Thyroid gland (tissue), 4 donors: ENCODE measurements around the gene PNMA8B. TPM values are rescaled to one million over a fixed set of nuclear protein-coding genes. Genes with fewer than 3 reads are reported as not detected.
A peak's percentile ranks its signal among the peaks of the same experiment; 100 is the strongest.

Experiments
- DNase-seq, 2 donors: peaks; one replicate each; pipeline ENCODE4 v3.0.0-alpha.2; 2019
- H3K27ac ChIP-seq, 3 donors: fragments of 200-600 bp; sonication (generic); 1 replicate in 2 of 3; 2 replicates in 1 of 3; pipeline ENCODE4 v1.5.1; 2016 to 2019; ENCODE audit warnings: mild to moderate bottlenecking in 1 of 3, moderate library complexity in 1 of 3
- H3K27me3 ChIP-seq: fragments of 200-600 bp; sonication (generic); one replicate; pipeline ENCODE4 v1.5.1; 2019
- H3K36me3 ChIP-seq, 2 donors: fragments of 200-600 bp; sonication (generic); one replicate each; pipeline ENCODE4 v1.5.1; 2016 to 2019
- H3K4me1 ChIP-seq, 2 donors: fragments of 200-600 bp; sonication (generic); one replicate each; pipeline ENCODE4 v1.5.1; 2017 to 2019
- H3K4me3 ChIP-seq, 3 donors: fragments of 200-600 bp; sonication (generic); replicated peaks in 1 of 3; 1 replicate in 2 of 3; 2 replicates in 1 of 3; pipeline ENCODE4 v1.5.1; 2016; ENCODE audit warnings: mild to moderate bottlenecking in 1 of 3
- H3K9me3 ChIP-seq: fragments of 200-600 bp; sonication (generic); one replicate; pipeline ENCODE4 v1.5.1; 2017
- POLR2A ChIP-seq, 2 donors: fragments of 450-650 bp; IDR thresholded peaks; one replicate each; pipeline ENCODE4 v1.6.1; 2017; ENCODE audit warnings: antibody characterized with exemption in 2 of 2, mild to moderate bottlenecking in 2 of 2, moderate library complexity in 1 of 2
- WGBS, 2 donors: methylation state at CpG; one replicate each; pipeline ENCODE4 v1.1.5; 2017; 5-methylcytosine and 5-hydroxymethylcytosine counted together
- intact Hi-C: fragments of 100-400 bp; cut with DNase I; formaldehyde crosslinking; loops from one replicate; pipeline ENCODE4 v1.15.1; 2023
- total RNA-seq, 4 donors: library from RNA; depleted of rRNA; stranded (reverse); fragments of >200 nt; gene quantifications; one replicate each; pipeline ENCODE4 v1.2.3, GENCODE V29; 2016
- TF ChIP-seq, protein P1 (sequence below), 6 experiments: fragments of 200-600 bp in 3 of 6; fragments of 450-650 bp in 3 of 6; sonication (generic) in 3 of 6; IDR thresholded peaks; one replicate each; pipeline ENCODE4 v1.5.1; 2016 to 2019; ENCODE audit warnings: antibody characterized with exemption in 6 of 6, mild to moderate bottlenecking in 2 of 6, inconsistent platforms in 1 of 6, moderate library complexity in 1 of 6

Gene PNMA8B
- total RNA-seq, 4 donors from 2014 or later, result 1.3 to 1.5 (median 1.5) TPM

DNA sequence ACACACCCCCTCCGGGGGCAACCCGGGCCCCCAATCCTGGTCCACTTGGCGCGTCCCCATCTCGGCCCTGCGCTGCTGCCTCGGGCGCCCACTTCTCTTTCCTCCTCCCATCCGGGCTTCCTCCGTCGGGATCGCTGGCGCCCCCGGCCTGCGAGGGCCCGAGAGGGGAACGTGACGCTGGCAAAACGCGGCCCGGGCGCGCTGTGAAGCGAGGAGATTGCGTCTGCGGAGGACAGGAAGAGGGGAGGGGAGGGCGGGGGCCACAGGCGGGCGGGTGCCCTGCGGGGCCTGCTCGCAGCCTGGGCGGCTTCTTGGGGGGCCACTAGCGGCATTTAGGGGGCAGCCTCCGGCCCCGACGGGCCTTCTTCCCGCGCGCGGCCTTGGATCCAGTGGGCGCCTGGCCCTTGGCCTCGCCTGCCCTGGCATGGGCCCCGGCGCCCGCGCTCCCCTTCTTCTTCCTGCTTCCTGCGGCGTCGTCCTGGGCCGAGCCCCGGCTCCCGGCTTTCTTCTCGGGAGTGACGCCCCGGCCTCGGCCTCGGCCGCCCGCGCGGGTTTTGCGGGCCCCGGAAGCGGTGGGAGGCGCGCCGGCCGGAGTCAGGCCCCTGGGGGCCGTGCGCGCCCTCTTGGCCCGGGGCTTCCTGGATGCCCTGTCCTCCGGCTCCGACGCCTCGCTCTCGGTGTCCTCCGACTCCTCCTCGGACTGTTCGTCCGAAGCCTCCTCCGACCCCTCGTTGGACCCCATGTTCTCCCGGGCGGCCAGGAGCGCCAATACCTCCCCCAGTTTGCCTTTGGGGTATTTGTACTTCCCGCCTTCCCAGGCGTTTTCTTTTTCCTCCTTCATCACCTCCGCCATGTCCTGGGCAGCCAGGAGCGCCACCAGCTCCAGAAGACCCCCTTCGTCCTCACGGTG is 2.2 kb downstream of the PNMA8B start:
- Histone ChIP-seq H3K27ac (peak overlapping the region in 1 of 3 donors; percentile 38), H3K36me3 (no peaks in the 10 kb centered on the region), H3K27me3 (peaks cover 11% of the 10 kb centered on the region), H3K9me3 (no peaks in the 10 kb centered on the region), H3K4me3 (no peak overlapping the region), H3K4me1 (peaks cover 10 to 32% of the 10 kb centered on the region in 2 donors)
- DNase-seq, result peak in 1 of 2 donors; percentile 35
- TF ChIP-seq POLR2A (IDR thresholded peaks at IDR 0.05), result no peak
- TF ChIP-seq, protein P1, sequence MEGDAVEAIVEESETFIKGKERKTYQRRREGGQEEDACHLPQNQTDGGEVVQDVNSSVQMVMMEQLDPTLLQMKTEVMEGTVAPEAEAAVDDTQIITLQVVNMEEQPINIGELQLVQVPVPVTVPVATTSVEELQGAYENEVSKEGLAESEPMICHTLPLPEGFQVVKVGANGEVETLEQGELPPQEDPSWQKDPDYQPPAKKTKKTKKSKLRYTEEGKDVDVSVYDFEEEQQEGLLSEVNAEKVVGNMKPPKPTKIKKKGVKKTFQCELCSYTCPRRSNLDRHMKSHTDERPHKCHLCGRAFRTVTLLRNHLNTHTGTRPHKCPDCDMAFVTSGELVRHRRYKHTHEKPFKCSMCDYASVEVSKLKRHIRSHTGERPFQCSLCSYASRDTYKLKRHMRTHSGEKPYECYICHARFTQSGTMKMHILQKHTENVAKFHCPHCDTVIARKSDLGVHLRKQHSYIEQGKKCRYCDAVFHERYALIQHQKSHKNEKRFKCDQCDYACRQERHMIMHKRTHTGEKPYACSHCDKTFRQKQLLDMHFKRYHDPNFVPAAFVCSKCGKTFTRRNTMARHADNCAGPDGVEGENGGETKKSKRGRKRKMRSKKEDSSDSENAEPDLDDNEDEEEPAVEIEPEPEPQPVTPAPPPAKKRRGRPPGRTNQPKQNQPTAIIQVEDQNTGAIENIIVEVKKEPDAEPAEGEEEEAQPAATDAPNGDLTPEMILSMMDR (IDR thresholded peaks at IDR 0.05), result no peak
- intact Hi-C loops, result no loop called here
- 15 to 45% methylated on average over 21 to 43 of the region's 92 CpGs for WGBS, 2 donors

DNA sequence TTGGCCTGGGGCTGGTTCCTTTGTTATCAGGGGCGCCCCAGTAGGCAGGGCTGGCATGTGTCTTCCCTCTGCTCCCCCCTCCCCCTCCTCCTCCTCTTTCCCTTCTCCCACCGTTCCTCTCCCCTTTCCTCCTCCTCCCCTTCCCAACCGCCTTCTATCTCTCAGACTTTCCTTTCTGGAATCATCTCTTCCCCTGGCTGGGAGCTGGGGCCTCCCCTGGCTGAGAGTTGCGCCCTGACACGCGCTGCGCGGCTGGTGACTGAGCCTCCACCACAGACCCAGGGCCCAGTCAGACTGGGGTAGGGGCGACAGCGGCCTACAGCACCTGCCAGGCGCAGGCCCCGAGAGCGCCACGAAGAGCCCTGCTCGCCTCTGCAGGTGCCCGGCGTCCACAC is 2.8 kb downstream of the PNMA8B start:
- Histone ChIP-seq H3K4me1 (peaks cover 13 to 35% of the 10 kb centered on the region in 2 donors), H3K4me3 (no peak overlapping the region), H3K27ac (peak overlapping the region in 1 of 3 donors; percentile 38), H3K36me3 (no peaks in the 10 kb centered on the region), H3K9me3 (no peaks in the 10 kb centered on the region), H3K27me3 (peaks cover 12% of the 10 kb centered on the region)
- 57 to 68% methylated on average over 9 to 10 of the region's 17 CpGs for WGBS, 2 donors
- TF ChIP-seq POLR2A (IDR thresholded peaks at IDR 0.05), result no peak
- TF ChIP-seq, protein P1 (IDR thresholded peaks at IDR 0.05), result no peak
- intact Hi-C loops, result no loop called here
- no peak for DNase-seq

DNA sequence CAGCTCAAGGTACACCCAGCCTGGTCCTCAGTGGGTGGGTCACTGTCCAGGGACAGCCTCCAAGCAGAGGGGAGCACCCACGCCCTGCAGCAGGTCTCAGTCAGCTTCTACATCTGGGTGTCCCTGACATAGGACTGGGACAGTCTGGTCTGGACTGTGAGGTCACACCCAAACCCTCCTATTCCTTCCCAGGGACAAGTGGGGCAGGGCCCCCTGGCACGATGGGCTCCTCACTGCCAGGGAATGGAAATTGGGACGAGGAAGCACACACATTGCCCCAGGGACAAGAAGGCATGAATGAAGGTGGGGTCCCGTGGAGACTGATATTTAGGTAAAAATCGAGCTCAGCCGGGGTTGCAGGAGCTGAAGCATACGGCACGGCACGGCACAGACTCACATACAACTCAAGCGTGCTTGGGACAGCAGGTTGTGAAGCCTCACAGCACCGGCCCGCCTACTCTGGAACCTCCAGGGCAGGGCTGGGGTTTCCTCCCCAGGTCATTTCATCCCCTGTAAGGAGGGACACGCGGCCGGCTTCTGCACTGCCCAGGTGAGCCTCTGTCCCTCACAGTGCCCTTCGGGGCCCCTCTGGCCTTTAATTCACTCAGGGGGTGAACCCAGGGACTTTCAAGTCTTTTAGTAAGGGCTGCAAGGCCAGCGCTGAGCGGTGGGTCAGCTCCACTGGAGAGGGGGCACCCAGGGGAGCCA is 3.5 kb downstream of the PNMA8B start:
- Histone ChIP-seq H3K27ac (no peak overlapping the region), H3K4me3 (no peak overlapping the region), H3K27me3 (peaks cover 12% of the 10 kb centered on the region), H3K9me3 (no peaks in the 10 kb centered on the region), H3K4me1 (peaks cover 19 to 42% of the 10 kb centered on the region in 2 donors), H3K36me3 (no peaks in the 10 kb centered on the region)
- intact Hi-C loops, result no loop called here
- no peak for DNase-seq
- no peak for TF ChIP-seq POLR2A (IDR thresholded peaks at IDR 0.05)
- TF ChIP-seq, protein P1 (IDR thresholded peaks at IDR 0.05), result no peak
- 70 to 85% methylated on average over 12 to 17 of the region's 18 CpGs for whole genome bisulfite sequencing, 2 donors

DNA sequence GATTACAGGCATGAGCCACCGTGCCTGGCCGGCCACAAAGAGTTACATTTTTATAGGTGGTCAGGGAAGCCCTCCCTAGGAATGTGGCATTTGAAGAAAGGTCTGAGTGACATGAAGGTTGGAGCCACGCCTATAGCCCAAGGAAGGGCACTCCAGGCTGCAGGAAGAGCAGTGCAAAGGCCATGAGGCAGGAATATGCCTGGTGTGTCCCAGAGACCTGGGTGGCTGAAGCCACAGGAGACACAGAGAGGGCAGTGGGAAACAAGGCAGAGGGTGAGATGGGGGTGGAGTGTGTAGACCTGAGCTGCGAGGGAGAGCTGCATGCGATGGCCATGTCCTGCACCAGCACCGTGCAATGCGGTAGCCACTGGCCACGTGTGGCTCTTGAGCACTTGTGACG is 4.9 kb downstream of the PNMA8B start:
- Histone ChIP-seq H3K4me1 (peaks cover 19 to 42% of the 10 kb centered on the region in 2 donors), H3K27ac (no peak overlapping the region), H3K9me3 (no peaks in the 10 kb centered on the region), H3K27me3 (peaks cover 12% of the 10 kb centered on the region), H3K36me3 (no peaks in the 10 kb centered on the region), H3K4me3 (no peak overlapping the region)
- no peak for DNase-seq
- 83 to 84% methylated on average over 9 of the region's 9 CpGs for WGBS, 2 donors
- TF ChIP-seq, protein P1 (IDR thresholded peaks at IDR 0.05), result no peak
- no peak for TF ChIP-seq POLR2A (IDR thresholded peaks at IDR 0.05)
- intact Hi-C loops, result no loop called here
